Loucy (cell line): ENCODE data around the gene VPS13A.
"Not testable (repeated sequence)": the region's sequence is repeated elsewhere in the genome, so short reads cannot be mapped to it uniquely, and the experiment has no call there.

Experiments
- H2AFZ ChIP-seq: fragments of 200-600 bp; sonication (generic); 2 replicates; pipeline ENCODE4 v1.6.0; 2016; ENCODE audit warnings: antibody characterized with exemption, mild to moderate bottlenecking, low read length, moderate library complexity
- H3F3A ChIP-seq: fragments of 200-600 bp; 2 replicates; pipeline ENCODE4 v1.6.0; 2016; ENCODE audit warnings: antibody characterized with exemption, low read depth, mild to moderate bottlenecking
- H3K27me3 ChIP-seq: fragments of 200-600 bp; sonication (generic); 2 replicates; pipeline ENCODE4 v1.6.1; 2014; ENCODE audit warnings: low read length, mild to moderate bottlenecking; ENCODE audit not compliant: insufficient read depth, poor library complexity, severe bottlenecking
- H3K36me3 ChIP-seq: fragments of 200-600 bp; sonication (generic); 2 replicates; pipeline ENCODE4 v1.6.1; 2016; ENCODE audit warnings: low read length; ENCODE audit not compliant: insufficient read depth
- H3K4me1 ChIP-seq: fragments of 200-600 bp; sonication (generic); 2 replicates; pipeline ENCODE4 v1.5.1; 2014; ENCODE audit warnings: low read length, mild to moderate bottlenecking; ENCODE audit not compliant: insufficient read depth, poor library complexity, severe bottlenecking
- H3K4me2 ChIP-seq: fragments of 200-600 bp; sonication (generic); 2 replicates; pipeline ENCODE4 v1.6.0; 2014; ENCODE audit warnings: antibody characterized with exemption, low read length, low read depth, mild to moderate bottlenecking; ENCODE audit not compliant: poor library complexity, severe bottlenecking
- H3K4me3 ChIP-seq: fragments of 200-600 bp; sonication (generic); 2 replicates; pipeline ENCODE4 v1.5.1; 2014; ENCODE audit warnings: low read length, mild to moderate bottlenecking, mixed read lengths; ENCODE audit not compliant: poor library complexity, severe bottlenecking
- H3K79me2 ChIP-seq: fragments of 200-600 bp; sonication (generic); 2 replicates; pipeline ENCODE4 v1.6.1; 2014; ENCODE audit warnings: low read length; ENCODE audit not compliant: insufficient read depth
- H3K9ac ChIP-seq: fragments of 200-600 bp; sonication (generic); 2 replicates; pipeline ENCODE4 v1.6.0; 2014; ENCODE audit warnings: mild to moderate bottlenecking, low read depth, low read length, moderate library complexity; ENCODE audit not compliant: poor library complexity, severe bottlenecking
- H3K9me2 ChIP-seq: fragments of 200-600 bp; sonication (generic); replicated peaks from 2 replicates; pipeline ENCODE4 v1.6.1; 2016; ENCODE audit warnings: low read depth, low read length, mixed read lengths
- H3K9me3 ChIP-seq: fragments of 200-600 bp; sonication (generic); 2 replicates; pipeline ENCODE4 v1.6.1; 2014; ENCODE audit warnings: mild to moderate bottlenecking, antibody characterized with exemption, low read length, low read depth; ENCODE audit not compliant: insufficient read depth
- H4K20me1 ChIP-seq: fragments of 200-600 bp; sonication (generic); 2 replicates; pipeline ENCODE4 v1.6.0; 2014; ENCODE audit warnings: antibody characterized with exemption, low read length, mild to moderate bottlenecking; ENCODE audit not compliant: insufficient read depth, poor library complexity, severe bottlenecking
- EZH2phosphoT487 ChIP-seq: fragments of 200-600 bp; IDR thresholded peaks from 2 replicates; pipeline ENCODE4 v1.6.1; 2018; ENCODE audit warnings: antibody characterized with exemption, mild to moderate bottlenecking, moderate library complexity, borderline replicate concordance
- TF ChIP-seq, protein P1 (sequence below): fragments of 200-600 bp; sonication (generic); conservative IDR thresholded peaks from 2 replicates; pipeline ENCODE4 v1.5.1; 2014; ENCODE audit warnings: mild to moderate bottlenecking, antibody characterized with exemption, low read length

The VPS13A gene

DNA sequence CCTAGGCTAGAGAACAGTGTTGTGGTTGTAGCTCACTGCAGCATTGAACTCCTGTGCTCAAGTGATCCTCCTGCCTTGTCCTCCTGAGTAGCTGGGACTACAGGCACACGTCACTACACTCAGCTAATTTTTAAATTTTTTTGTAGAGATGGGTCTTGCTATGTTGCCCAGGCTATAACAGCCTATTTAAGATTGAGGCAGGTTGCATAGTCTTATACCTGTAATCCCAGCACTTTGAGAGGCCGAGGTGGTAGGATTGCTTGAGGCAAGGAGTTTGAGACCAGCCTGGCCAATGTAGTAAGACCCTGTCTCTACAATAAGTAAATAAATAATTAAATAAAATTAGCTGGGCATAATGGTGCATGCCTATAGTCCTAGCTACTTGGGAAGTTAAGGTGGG, 79.9 kb downstream of the VPS13A start:
- Histone ChIP-seq H3K4me2 (no peak overlapping the region), H3K36me3 (peaks cover 26% of the 10 kb centered on the region; the same call in 1 of the 2 replicates), H3K4me1 (no peaks in the 10 kb centered on the region), H3K9ac (no peak overlapping the region), H3K4me3 (no peak overlapping the region), H4K20me1 (no peaks in the 10 kb centered on the region), H3F3A (no peaks in the 10 kb centered on the region), H3K9me2 (no peaks in the 10 kb centered on the region), H3K9me3 (no peaks in the 10 kb centered on the region), H3K79me2 (no peaks in the 10 kb centered on the region), H3K27me3 (no peaks in the 10 kb centered on the region), H2AFZ (no peak overlapping the region)
- no peak for TF ChIP-seq EZH2phosphoT487
- TF ChIP-seq, protein P1, sequence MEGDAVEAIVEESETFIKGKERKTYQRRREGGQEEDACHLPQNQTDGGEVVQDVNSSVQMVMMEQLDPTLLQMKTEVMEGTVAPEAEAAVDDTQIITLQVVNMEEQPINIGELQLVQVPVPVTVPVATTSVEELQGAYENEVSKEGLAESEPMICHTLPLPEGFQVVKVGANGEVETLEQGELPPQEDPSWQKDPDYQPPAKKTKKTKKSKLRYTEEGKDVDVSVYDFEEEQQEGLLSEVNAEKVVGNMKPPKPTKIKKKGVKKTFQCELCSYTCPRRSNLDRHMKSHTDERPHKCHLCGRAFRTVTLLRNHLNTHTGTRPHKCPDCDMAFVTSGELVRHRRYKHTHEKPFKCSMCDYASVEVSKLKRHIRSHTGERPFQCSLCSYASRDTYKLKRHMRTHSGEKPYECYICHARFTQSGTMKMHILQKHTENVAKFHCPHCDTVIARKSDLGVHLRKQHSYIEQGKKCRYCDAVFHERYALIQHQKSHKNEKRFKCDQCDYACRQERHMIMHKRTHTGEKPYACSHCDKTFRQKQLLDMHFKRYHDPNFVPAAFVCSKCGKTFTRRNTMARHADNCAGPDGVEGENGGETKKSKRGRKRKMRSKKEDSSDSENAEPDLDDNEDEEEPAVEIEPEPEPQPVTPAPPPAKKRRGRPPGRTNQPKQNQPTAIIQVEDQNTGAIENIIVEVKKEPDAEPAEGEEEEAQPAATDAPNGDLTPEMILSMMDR, result no peak

DNA sequence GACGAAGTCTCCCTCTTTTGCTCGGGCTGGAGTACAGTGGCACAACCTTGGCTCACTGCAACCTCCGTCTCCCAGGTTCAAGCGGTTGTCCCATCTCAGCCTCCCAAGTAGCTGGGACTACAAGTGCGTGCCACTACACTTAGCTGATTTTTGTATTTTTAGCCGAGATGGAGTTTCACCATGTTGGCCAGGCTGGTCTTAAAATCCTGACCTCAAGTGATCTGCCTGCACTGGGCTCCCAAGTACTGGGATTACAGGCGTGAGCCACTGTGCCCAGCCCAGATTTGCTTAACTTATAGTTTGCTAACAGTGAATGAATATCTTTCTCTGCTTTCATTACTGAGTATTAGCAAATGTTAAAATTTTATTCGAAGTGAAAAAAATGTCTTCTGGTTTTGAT, 84.3 kb downstream of the VPS13A start:
- no peak for TF ChIP-seq EZH2phosphoT487
- TF ChIP-seq, protein P1, result no peak
- no peaks in the 10 kb centered on the region for H3K9me2 ChIP-seq

DNA sequence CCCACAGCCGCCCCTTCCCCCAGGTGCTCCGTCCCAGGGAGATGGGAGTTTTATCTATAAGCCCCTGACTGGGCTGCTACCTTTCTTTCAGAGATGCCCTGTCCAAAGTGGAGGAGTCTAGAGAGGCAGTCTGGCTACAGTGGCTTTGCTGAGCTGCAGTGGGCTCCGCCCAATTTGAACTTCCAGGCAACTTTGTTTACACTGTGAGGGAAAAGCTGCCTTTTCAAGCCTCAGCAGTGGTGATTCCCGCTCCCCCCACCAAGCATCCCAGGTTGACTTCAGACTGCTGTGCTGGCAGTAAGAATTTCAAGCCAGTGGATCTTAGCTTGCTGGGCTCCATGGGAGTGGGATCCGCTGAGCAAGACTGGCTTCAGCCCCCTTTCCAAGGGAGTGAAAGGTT, 90.4 kb downstream of the VPS13A start:
- H3K9ac ChIP-seq, H3K27me3 ChIP-seq, H4K20me1 ChIP-seq, H3K9me3 ChIP-seq, H3K4me2 ChIP-seq, H3K79me2 ChIP-seq, H2AFZ ChIP-seq, H3K4me3 ChIP-seq, H3K4me1 ChIP-seq, H3K9me2 ChIP-seq, H3F3A ChIP-seq: not testable (repeated sequence)
- peaks cover 23% of the 10 kb centered on the region; the same call in 1 of the 2 replicates for H3K36me3 ChIP-seq

More for the DNA sequence above, 84.3 kb downstream of the VPS13A start:
- no peak overlapping the region for H3K4me3 ChIP-seq
- no peak overlapping the region for H3K4me2 ChIP-seq
- H3F3A ChIP-seq, result no peaks in the 10 kb centered on the region
- peaks cover 22% of the 10 kb centered on the region; the same call in 1 of the 2 replicates for H3K36me3 ChIP-seq
- no peaks in the 10 kb centered on the region for H3K4me1 ChIP-seq
- no peaks in the 10 kb centered on the region for H3K27me3 ChIP-seq
- H3K79me2 ChIP-seq, result no peaks in the 10 kb centered on the region
- no peak overlapping the region for H2AFZ ChIP-seq
- no peak overlapping the region for H3K9ac ChIP-seq
- no peaks in the 10 kb centered on the region for H3K9me3 ChIP-seq
- H4K20me1 ChIP-seq, result no peaks in the 10 kb centered on the region

DNA sequence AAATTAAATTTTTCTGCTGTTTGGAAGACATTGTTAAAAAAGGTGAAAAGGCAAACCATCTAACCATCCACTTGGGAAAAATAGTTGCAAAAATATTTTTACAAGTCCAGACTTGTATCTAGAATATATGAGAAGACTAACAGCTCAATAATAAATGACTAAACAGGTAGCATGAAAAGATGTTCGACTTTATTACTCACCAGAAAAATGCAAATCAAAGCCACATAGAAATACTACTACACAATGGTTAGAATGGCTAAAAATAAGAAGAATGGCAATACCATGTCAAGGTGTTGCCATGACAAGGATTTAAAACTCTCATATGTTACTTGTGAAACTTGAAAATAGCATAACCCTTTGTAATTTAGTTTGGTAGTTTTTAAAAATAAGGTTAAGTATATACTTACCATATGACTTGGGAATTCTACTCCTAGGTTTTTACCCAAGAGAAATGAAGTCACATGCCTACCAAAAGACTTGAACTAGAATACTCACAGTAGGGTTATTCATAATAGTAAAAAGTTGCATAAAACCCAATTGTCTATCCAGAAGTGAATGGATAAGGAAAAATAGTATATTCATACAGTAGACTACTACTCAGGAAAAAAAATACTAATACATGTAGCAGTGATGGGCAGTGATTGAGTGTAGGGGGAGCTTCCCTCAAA, 93.8 kb downstream of the VPS13A start:
- H3K36me3 ChIP-seq, result peaks cover 29% of the 10 kb centered on the region; the same call in 1 of the 2 replicates
- H3K9me2 ChIP-seq, result no peaks in the 10 kb centered on the region
- no peak overlapping the region for H3K4me3 ChIP-seq
- no peak overlapping the region for H3K9ac ChIP-seq
- H3F3A ChIP-seq, result no peaks in the 10 kb centered on the region
- H3K4me2 ChIP-seq, result no peak overlapping the region
- H3K27me3 ChIP-seq, result no peaks in the 10 kb centered on the region
- no peaks in the 10 kb centered on the region for H4K20me1 ChIP-seq
- TF ChIP-seq, protein P1, result no peak
- no peak for TF ChIP-seq EZH2phosphoT487
- no peaks in the 10 kb centered on the region for H3K79me2 ChIP-seq
- peaks cover 6% of the 10 kb centered on the region for H3K4me1 ChIP-seq
- no peak overlapping the region for H2AFZ ChIP-seq
- H3K9me3 ChIP-seq, result no peaks in the 10 kb centered on the region
